SK-N-SH (cell line): ENCODE data around the gene CHMP6. TPM values are rescaled to one million over a fixed set of nuclear protein-coding genes. Genes with fewer than 3 reads are reported as not detected.

Source experiments
- CTCF ChIA-PET: fragments of 300-600, 350-600 bp; formaldehyde crosslinking; extraction: SDS; loops from one replicate; lab custom pipeline; 2021; lab: Yijun Ruan, JAX
- POLR2A ChIA-PET: fragments of 350-600 bp; sonication (Branson Sonifier 250); formaldehyde crosslinking; extraction: SDS; loops from one replicate; lab custom pipeline; 2020; ENCODE audit warnings: antibody characterized with exemption, inconsistent platforms; lab: Yijun Ruan, JAX
- DNase-seq: peaks from one replicate; pipeline ENCODE4 v3.0.0; 2012
- H2AFZ ChIP-seq: fragments of 200-600 bp; sonication (generic); 2 replicates; pipeline ENCODE4 v1.8.1; 2016; ENCODE audit warnings: antibody characterized with exemption, mild to moderate bottlenecking, low read depth
- H3F3A ChIP-seq: fragments of 200-600 bp; sonication (generic); replicated peaks from 2 replicates; pipeline ENCODE3; 2016; ENCODE audit warnings: antibody characterized with exemption, mild to moderate bottlenecking; ENCODE audit not compliant: insufficient read depth
- H3K27ac ChIP-seq, 2 experiments: fragments of 200-500 bp in 1 of 2; fragments of 200-600 bp in 1 of 2; sonication (Bioruptor generic) in 1 of 2; sonication (generic), shearing (Covaris generic) in 1 of 2; 2 replicates each; pipeline versions ENCODE4 v1.5.1 to v1.6.1; 2014 to 2016; ENCODE audit warnings: low read depth in 2 of 2, inconsistent platforms in 1 of 2, low read length in 1 of 2, mild to moderate bottlenecking in 1 of 2, mixed read lengths in 1 of 2
- H3K27me3 ChIP-seq: fragments of 200-600 bp; sonication (generic), shearing (Covaris generic); 2 replicates; pipeline ENCODE4 v1.6.1; 2016; ENCODE audit warnings: mixed run types; ENCODE audit not compliant: insufficient read depth
- H3K36me3 ChIP-seq, 2 experiments: fragments of 200-500 bp in 1 of 2; fragments of 200-600 bp in 1 of 2; sonication (Bioruptor generic) in 1 of 2; sonication (generic) in 1 of 2; replicated peaks in 1 of 2; 2 replicates each; pipeline versions ENCODE3 to v1.5.1; 2014 to 2016; ENCODE audit warnings: low read length in 1 of 2, mild to moderate bottlenecking in 1 of 2; ENCODE audit not compliant: insufficient read depth in 2 of 2, control insufficient read depth in 1 of 2
- H3K4me1 ChIP-seq, 2 experiments: fragments of 200-500 bp in 1 of 2; fragments of 200-600 bp in 1 of 2; sonication (Bioruptor generic) in 1 of 2; sonication (generic), shearing (Covaris generic) in 1 of 2; 2 replicates each; pipeline versions ENCODE4 v1.5.1 to v1.6.1; 2014 to 2016; ENCODE audit warnings: low read depth in 1 of 2, low read length in 1 of 2, mixed run types in 1 of 2; ENCODE audit not compliant: insufficient read depth in 2 of 2, control insufficient read depth in 1 of 2
- H3K4me2 ChIP-seq: fragments of 200-600 bp; sonication (generic), shearing (Covaris generic); 2 replicates; pipeline ENCODE4 v1.6.1; 2017; ENCODE audit warnings: mixed run types
- H3K4me3 ChIP-seq, 2 experiments: fragments of 200-500 bp in 1 of 2; fragments of 200-600 bp in 1 of 2; sonication (Bioruptor generic) in 1 of 2; sonication (generic), shearing (Covaris generic) in 1 of 2; 2 replicates each; pipeline versions ENCODE4 v1.5.1 to v1.8.1; 2014 to 2016; ENCODE audit warnings: low read depth in 2 of 2, inconsistent platforms in 1 of 2, low read length in 1 of 2, mild to moderate bottlenecking in 1 of 2, mixed read lengths in 1 of 2, moderate library complexity in 1 of 2
- H3K79me2 ChIP-seq: fragments of 200-600 bp; sonication (generic); 2 replicates; pipeline ENCODE4 v1.8.1; 2017; ENCODE audit warnings: mild to moderate bottlenecking; ENCODE audit not compliant: insufficient read depth
- H3K9ac ChIP-seq: fragments of 200-600 bp; sonication (generic); 2 replicates; pipeline ENCODE4 v1.6.1; 2017; ENCODE audit warnings: mixed run types
- H3K9me2 ChIP-seq: fragments of 200-600 bp; sonication (generic); 2 replicates; pipeline ENCODE4 v1.6.1; 2017; ENCODE audit warnings: mixed run types
- H3K9me3 ChIP-seq: fragments of 200-600 bp; sonication (generic); 2 replicates; pipeline ENCODE4 v1.6.1; 2017; ENCODE audit warnings: mixed run types, mild to moderate bottlenecking, moderate library complexity
- H4K20me1 ChIP-seq: fragments of 200-600 bp; sonication (generic); 2 replicates; pipeline ENCODE4 v1.6.1; 2017; ENCODE audit warnings: mild to moderate bottlenecking, mixed run types; ENCODE audit not compliant: insufficient read depth
- ELF1 ChIP-seq: IDR thresholded peaks from 2 replicates; pipeline ENCODE4 v1.4.0; 2012
- EP300 ChIP-seq, 2 experiments: IDR thresholded peaks; 2 replicates each; pipeline versions ENCODE4 v1.4.0 to v1.6.1; 2012; ENCODE audit warnings: borderline replicate concordance in 1 of 2, low read depth in 1 of 2, low read length in 1 of 2
- FOXM1 ChIP-seq: IDR thresholded peaks from 2 replicates; pipeline ENCODE4 v1.4.0; 2012; ENCODE audit warnings: low read depth, mild to moderate bottlenecking
- GABPA ChIP-seq: IDR thresholded peaks from 2 replicates; pipeline ENCODE4 v1.4.0; 2012; ENCODE audit warnings: low read depth, mild to moderate bottlenecking
- JUND ChIP-seq: IDR thresholded peaks from 2 replicates; pipeline ENCODE4 v1.4.0; 2012
- NFIC ChIP-seq: IDR thresholded peaks from 2 replicates; pipeline ENCODE4 v1.4.0; 2012; ENCODE audit warnings: borderline replicate concordance
- NRF1 ChIP-seq: IDR thresholded peaks from 2 replicates; pipeline ENCODE4 v1.6.1; 2012; ENCODE audit warnings: low read depth, mild to moderate bottlenecking, low read length
- POLR2AphosphoS5 ChIP-seq: IDR thresholded peaks from 2 replicates; pipeline ENCODE4 v1.6.1; 2012; ENCODE audit warnings: low read depth, low read length
- RCOR1 ChIP-seq: fragments of 150-350 bp; IDR thresholded peaks from 2 replicates; pipeline ENCODE4 v1.6.1; 2017; ENCODE audit warnings: antibody characterized with exemption, low read length
- RFX5 ChIP-seq: IDR thresholded peaks from 2 replicates; pipeline ENCODE4 v1.6.1; 2012; ENCODE audit warnings: mild to moderate bottlenecking, improper control_type of control experiment, low read length
- SIN3A ChIP-seq: IDR thresholded peaks from 2 replicates; pipeline ENCODE4 v1.6.1; 2012; ENCODE audit warnings: low read depth, mild to moderate bottlenecking, low read length, moderate library complexity, borderline replicate concordance
- SMC3 ChIP-seq: IDR thresholded peaks from 2 replicates; pipeline ENCODE4 v1.6.1; 2012; ENCODE audit warnings: low read depth, low read length, improper control_type of control experiment
- TAF1 ChIP-seq: IDR thresholded peaks from 2 replicates; pipeline ENCODE4 v1.6.1; 2012; ENCODE audit warnings: low read depth, mild to moderate bottlenecking, low read length, moderate library complexity, borderline replicate concordance
- TCF12 ChIP-seq: IDR thresholded peaks from 2 replicates; pipeline ENCODE4 v1.4.0; 2012
- WGBS: methylation state at CpG from one replicate; pipeline ENCODE4 v1.1.6; 2017; ENCODE audit warnings: low lambda C conversion rate; 5-methylcytosine and 5-hydroxymethylcytosine counted together
- polyA plus RNA-seq, 3 experiments: library from polyadenylated mRNA; depleted of rRNA; stranded (reverse); fragments of >200 nt; gene quantifications; 2 replicates each; pipeline ENCODE4 v1.2.3, GENCODE V29; 2012
- TF ChIP-seq, protein P1 (sequence below): fragments of 200-600 bp; sonication (generic); IDR thresholded peaks from 2 replicates; pipeline ENCODE4 v1.6.1; 2017; ENCODE audit warnings: antibody characterized with exemption, mild to moderate bottlenecking, moderate library complexity
- TF ChIP-seq, protein P2 (sequence below): IDR thresholded peaks from 2 replicates; pipeline ENCODE4 v1.4.0; 2012; ENCODE audit warnings: low read depth, borderline replicate concordance
- TF ChIP-seq, protein P3 (sequence below): fragments of 150-350 bp; IDR thresholded peaks from 2 replicates; pipeline ENCODE4 v1.6.1; 2017; ENCODE audit warnings: antibody characterized with exemption, low read length, low read depth, borderline replicate concordance
- TF ChIP-seq, protein P4 (sequence below): fragments of 150-350 bp; IDR thresholded peaks from 2 replicates; pipeline ENCODE4 v1.6.1; 2016; ENCODE audit warnings: mild to moderate bottlenecking, low read depth, low read length
- TF ChIP-seq, protein P5 (sequence below): IDR thresholded peaks from 2 replicates; pipeline ENCODE4; 2012
- TF ChIP-seq, protein P6 (sequence below): IDR thresholded peaks from 2 replicates; pipeline ENCODE4 v1.6.1; 2012; ENCODE audit warnings: mild to moderate bottlenecking, low read depth, low read length, moderate library complexity

The CHMP6 gene
- polyA plus RNA-seq, 1 of the 3 experiments (the other 2 are of a cell fraction), result 44.1 TPM

DNA sequence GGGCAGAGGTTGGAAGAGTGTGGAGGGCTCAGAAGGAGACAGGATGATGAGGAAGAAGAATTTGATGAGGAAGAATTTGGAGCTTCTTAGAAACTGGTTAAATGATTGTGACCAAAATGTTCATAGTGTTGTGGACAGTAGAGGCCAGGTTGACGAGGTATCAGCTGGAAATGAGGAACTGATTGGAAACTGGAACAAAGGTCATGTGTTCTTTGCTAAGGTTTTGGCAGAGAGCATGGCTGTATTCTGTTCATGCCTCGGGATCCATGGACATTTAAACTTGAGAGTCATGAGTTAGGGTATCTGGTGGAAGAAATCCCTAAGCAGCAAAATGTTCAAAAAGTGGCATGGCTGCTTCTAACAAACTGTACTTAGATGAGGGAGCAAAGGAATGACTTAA lies 19.3 kb downstream of the CHMP6 start:
- Histone ChIP-seq H3F3A (peaks cover 10% of the 10 kb centered on the region), H3K4me2 (no peak overlapping the region), H3K9ac (no peak overlapping the region), H3K27ac (no peak overlapping the region), H3K79me2 (no peaks in the 10 kb centered on the region), H3K4me3 (no peak overlapping the region), H3K36me3 (no peaks in the 10 kb centered on the region), H3K4me1 (no peaks in the 10 kb centered on the region), H3K9me2 (no peaks in the 10 kb centered on the region), H4K20me1 (no peaks in the 10 kb centered on the region), H3K27me3 (peaks cover 49% of the 10 kb centered on the region), H2AFZ (no peak overlapping the region), H3K9me3 (no peaks in the 10 kb centered on the region; the same call in 1 of the 2 replicates)
- ChIA-PET POLR2A (no interaction called here), CTCF (interaction anchor here (1.1 to 10.2 kb wide), 4 partner anchors 15 to 92 kb away, joined by 4 to 102 read pairs (median 17); no protein-coding TSS in a partner anchor)
- no peak for DNase-seq
- WGBS, result 10% methylated on average over 2 of the region's 2 CpGs
- no peak for TF ChIP-seq JUND
- no peak for TF ChIP-seq RCOR1
- no peak for TF ChIP-seq ELF1
- TF ChIP-seq, protein P1, sequence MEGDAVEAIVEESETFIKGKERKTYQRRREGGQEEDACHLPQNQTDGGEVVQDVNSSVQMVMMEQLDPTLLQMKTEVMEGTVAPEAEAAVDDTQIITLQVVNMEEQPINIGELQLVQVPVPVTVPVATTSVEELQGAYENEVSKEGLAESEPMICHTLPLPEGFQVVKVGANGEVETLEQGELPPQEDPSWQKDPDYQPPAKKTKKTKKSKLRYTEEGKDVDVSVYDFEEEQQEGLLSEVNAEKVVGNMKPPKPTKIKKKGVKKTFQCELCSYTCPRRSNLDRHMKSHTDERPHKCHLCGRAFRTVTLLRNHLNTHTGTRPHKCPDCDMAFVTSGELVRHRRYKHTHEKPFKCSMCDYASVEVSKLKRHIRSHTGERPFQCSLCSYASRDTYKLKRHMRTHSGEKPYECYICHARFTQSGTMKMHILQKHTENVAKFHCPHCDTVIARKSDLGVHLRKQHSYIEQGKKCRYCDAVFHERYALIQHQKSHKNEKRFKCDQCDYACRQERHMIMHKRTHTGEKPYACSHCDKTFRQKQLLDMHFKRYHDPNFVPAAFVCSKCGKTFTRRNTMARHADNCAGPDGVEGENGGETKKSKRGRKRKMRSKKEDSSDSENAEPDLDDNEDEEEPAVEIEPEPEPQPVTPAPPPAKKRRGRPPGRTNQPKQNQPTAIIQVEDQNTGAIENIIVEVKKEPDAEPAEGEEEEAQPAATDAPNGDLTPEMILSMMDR, result no peak
- TF ChIP-seq POLR2AphosphoS5, result no peak
- no peak for TF ChIP-seq SIN3A
- TF ChIP-seq, protein P2, sequence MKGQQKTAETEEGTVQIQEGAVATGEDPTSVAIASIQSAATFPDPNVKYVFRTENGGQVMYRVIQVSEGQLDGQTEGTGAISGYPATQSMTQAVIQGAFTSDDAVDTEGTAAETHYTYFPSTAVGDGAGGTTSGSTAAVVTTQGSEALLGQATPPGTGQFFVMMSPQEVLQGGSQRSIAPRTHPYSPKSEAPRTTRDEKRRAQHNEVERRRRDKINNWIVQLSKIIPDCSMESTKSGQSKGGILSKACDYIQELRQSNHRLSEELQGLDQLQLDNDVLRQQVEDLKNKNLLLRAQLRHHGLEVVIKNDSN, result no peak
- TF ChIP-seq TAF1, result no peak
- no peak for TF ChIP-seq TCF12
- TF ChIP-seq SMC3, result no peak
- TF ChIP-seq NRF1, result no peak
- TF ChIP-seq FOXM1, result no peak
- TF ChIP-seq RFX5, result no peak
- no peak for TF ChIP-seq EP300 (IDR thresholded peaks at IDR 0.05; ENCODE audit: borderline replicate concordance in 1 of 2, low read depth in 1 of 2, low read length in 1 of 2)
- TF ChIP-seq, protein P3, sequence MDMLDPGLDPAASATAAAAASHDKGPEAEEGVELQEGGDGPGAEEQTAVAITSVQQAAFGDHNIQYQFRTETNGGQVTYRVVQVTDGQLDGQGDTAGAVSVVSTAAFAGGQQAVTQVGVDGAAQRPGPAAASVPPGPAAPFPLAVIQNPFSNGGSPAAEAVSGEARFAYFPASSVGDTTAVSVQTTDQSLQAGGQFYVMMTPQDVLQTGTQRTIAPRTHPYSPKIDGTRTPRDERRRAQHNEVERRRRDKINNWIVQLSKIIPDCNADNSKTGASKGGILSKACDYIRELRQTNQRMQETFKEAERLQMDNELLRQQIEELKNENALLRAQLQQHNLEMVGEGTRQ, result no peak
- TF ChIP-seq GABPA, result no peak
- TF ChIP-seq, protein P4, sequence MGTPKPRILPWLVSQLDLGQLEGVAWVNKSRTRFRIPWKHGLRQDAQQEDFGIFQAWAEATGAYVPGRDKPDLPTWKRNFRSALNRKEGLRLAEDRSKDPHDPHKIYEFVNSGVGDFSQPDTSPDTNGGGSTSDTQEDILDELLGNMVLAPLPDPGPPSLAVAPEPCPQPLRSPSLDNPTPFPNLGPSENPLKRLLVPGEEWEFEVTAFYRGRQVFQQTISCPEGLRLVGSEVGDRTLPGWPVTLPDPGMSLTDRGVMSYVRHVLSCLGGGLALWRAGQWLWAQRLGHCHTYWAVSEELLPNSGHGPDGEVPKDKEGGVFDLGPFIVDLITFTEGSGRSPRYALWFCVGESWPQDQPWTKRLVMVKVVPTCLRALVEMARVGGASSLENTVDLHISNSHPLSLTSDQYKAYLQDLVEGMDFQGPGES, result no peak
- TF ChIP-seq, protein P5, sequence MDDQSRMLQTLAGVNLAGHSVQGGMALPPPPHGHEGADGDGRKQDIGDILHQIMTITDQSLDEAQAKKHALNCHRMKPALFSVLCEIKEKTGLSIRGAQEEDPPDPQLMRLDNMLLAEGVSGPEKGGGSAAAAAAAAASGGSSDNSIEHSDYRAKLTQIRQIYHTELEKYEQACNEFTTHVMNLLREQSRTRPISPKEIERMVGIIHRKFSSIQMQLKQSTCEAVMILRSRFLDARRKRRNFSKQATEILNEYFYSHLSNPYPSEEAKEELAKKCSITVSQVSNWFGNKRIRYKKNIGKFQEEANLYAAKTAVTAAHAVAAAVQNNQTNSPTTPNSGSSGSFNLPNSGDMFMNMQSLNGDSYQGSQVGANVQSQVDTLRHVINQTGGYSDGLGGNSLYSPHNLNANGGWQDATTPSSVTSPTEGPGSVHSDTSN, result no peak
- no peak for TF ChIP-seq NFIC
- TF ChIP-seq, protein P6, sequence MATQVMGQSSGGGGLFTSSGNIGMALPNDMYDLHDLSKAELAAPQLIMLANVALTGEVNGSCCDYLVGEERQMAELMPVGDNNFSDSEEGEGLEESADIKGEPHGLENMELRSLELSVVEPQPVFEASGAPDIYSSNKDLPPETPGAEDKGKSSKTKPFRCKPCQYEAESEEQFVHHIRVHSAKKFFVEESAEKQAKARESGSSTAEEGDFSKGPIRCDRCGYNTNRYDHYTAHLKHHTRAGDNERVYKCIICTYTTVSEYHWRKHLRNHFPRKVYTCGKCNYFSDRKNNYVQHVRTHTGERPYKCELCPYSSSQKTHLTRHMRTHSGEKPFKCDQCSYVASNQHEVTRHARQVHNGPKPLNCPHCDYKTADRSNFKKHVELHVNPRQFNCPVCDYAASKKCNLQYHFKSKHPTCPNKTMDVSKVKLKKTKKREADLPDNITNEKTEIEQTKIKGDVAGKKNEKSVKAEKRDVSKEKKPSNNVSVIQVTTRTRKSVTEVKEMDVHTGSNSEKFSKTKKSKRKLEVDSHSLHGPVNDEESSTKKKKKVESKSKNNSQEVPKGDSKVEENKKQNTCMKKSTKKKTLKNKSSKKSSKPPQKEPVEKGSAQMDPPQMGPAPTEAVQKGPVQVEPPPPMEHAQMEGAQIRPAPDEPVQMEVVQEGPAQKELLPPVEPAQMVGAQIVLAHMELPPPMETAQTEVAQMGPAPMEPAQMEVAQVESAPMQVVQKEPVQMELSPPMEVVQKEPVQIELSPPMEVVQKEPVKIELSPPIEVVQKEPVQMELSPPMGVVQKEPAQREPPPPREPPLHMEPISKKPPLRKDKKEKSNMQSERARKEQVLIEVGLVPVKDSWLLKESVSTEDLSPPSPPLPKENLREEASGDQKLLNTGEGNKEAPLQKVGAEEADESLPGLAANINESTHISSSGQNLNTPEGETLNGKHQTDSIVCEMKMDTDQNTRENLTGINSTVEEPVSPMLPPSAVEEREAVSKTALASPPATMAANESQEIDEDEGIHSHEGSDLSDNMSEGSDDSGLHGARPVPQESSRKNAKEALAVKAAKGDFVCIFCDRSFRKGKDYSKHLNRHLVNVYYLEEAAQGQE, result no peak
